ENCODE measurements around the gene DMD.

GRCh38 chrX:31838617-31839016 is 1372.7 kb downstream of the DMD start:
- no peak for TF ChIP-seq TAF1 (IDR thresholded peaks at IDR 0.05; ENCODE audit: borderline replicate concordance, low read depth, low read length)
- no peak for TF ChIP-seq POLR2AphosphoS5 (IDR thresholded peaks at IDR 0.05; ENCODE audit: low read depth, low read length)
